ENCODE results near the gene MAGEF1.

DNA sequence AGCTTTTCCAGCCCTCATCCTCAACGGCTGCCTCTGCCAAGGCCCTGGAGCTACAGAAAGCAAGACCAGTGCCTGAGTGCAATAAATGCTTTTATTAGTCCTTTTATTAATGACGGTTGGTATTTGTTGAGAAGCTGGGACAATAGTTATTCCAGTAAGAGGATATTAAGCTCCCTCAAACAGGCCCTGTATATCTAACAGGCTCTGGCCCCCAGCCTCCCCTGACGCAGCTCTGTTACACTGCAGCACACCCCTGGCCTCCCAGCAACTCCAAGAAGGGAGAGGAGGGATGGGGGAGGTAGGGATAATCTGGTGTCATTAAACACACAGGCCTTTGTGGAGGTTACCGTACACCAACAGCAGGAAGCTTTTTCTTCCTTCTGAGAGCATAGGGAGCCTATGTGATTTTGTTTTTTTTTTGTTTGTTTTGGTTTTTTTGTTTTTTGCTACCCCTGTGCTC, 30.8 kb upstream of the MAGEF1 start:
- TF ChIP-seq, protein P1, sequence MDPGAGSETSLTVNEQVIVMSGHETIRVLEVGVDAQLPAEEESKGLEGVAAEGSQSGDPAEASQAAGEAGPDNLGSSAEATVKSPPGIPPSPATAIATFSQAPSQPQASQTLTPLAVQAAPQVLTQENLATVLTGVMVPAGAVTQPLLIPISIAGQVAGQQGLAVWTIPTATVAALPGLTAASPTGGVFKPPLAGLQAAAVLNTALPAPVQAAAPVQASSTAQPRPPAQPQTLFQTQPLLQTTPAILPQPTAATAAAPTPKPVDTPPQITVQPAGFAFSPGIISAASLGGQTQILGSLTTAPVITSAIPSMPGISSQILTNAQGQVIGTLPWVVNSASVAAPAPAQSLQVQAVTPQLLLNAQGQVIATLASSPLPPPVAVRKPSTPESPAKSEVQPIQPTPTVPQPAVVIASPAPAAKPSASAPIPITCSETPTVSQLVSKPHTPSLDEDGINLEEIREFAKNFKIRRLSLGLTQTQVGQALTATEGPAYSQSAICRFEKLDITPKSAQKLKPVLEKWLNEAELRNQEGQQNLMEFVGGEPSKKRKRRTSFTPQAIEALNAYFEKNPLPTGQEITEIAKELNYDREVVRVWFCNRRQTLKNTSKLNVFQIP (CRISPR knock-in tag; IDR thresholded peaks at IDR 0.05; ENCODE audit: borderline replicate concordance, low read depth), result no peak
- TF ChIP-seq ZNF565 (CRISPR knock-in tag; conservative IDR thresholded peaks at IDR 0.05; ENCODE audit: low read depth), result no peak
- no peak for TF ChIP-seq RARB (CRISPR knock-in tag; IDR thresholded peaks at IDR 0.05)
- TF ChIP-seq, protein P2, sequence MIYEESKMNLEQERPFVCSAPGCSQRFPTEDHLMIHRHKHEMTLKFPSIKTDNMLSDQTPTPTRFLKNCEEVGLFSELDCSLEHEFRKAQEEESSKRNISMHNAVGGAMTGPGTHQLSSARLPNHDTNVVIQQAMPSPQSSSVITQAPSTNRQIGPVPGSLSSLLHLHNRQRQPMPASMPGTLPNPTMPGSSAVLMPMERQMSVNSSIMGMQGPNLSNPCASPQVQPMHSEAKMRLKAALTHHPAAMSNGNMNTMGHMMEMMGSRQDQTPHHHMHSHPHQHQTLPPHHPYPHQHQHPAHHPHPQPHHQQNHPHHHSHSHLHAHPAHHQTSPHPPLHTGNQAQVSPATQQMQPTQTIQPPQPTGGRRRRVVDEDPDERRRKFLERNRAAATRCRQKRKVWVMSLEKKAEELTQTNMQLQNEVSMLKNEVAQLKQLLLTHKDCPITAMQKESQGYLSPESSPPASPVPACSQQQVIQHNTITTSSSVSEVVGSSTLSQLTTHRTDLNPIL (CRISPR knock-in tag; IDR thresholded peaks at IDR 0.05; ENCODE audit: low read depth), result no peak
- TF ChIP-seq ZFP30 (CRISPR knock-in tag; IDR thresholded peaks at IDR 0.05), result no peak
- no peak for TF ChIP-seq ZNF70 (CRISPR knock-in tag; IDR thresholded peaks at IDR 0.05)
- no peak for TF ChIP-seq OSR1 (CRISPR knock-in tag; IDR thresholded peaks at IDR 0.05)
- TF ChIP-seq TOX (CRISPR knock-in tag; IDR thresholded peaks at IDR 0.05; ENCODE audit: borderline replicate concordance), result no peak
